Spleen (tissue), 11 donors: ENCODE data around the gene ABCA7. TPM values are rescaled to one million over a fixed set of nuclear protein-coding genes. Genes with fewer than 3 reads are reported as not detected.

Experiments
- DNase-seq: peaks from one replicate; pipeline ENCODE4 v3.0.0-alpha.2; 2020
- H3K27ac ChIP-seq, 8 donors: fragments of 200-600 bp; sonication (generic) in 7 of 8; 1 replicate in 4 of 8; 2 replicates in 4 of 8; pipeline versions ENCODE4 v1.5.0 to v1.8.0; 2016 to 2021; ENCODE audit warnings: inconsistent platforms in 4 of 8, mild to moderate bottlenecking in 4 of 8, moderate library complexity in 1 of 8
- H3K27me3 ChIP-seq, 7 donors: fragments of 200-600 bp; sonication (generic) in 6 of 7; replicated peaks in 1 of 7; 1 replicate in 4 of 7; 2 replicates in 3 of 7; pipeline versions ENCODE4 v1.5.0 to v1.8.0; 2016 to 2021; ENCODE audit warnings: inconsistent platforms in 3 of 7, mild to moderate bottlenecking in 1 of 7
- H3K36me3 ChIP-seq, 6 donors: fragments of 200-600 bp; sonication (generic) in 5 of 6; 1 replicate in 4 of 6; 2 replicates in 2 of 6; pipeline versions ENCODE4 v1.5.0 to v1.8.0; 2016 to 2021; ENCODE audit warnings: inconsistent platforms in 2 of 6
- H3K4me1 ChIP-seq, 6 donors: fragments of 200-600 bp; sonication (generic) in 5 of 6; 1 replicate in 3 of 6; 2 replicates in 3 of 6; pipeline versions ENCODE4 v1.5.0 to v1.8.0; 2016 to 2021; ENCODE audit warnings: inconsistent platforms in 3 of 6
- H3K4me3 ChIP-seq, 8 donors: fragments of 200-600 bp; sonication (generic) in 7 of 8; 1 replicate in 4 of 8; 2 replicates in 4 of 8; pipeline versions ENCODE4 v1.5.0 to v1.8.0; 2016 to 2021; ENCODE audit warnings: inconsistent platforms in 4 of 8, mild to moderate bottlenecking in 4 of 8, moderate library complexity in 2 of 8
- H3K9me3 ChIP-seq, 8 donors: fragments of 200-600 bp; sonication (generic) in 7 of 8; 1 replicate in 4 of 8; 2 replicates in 4 of 8; pipeline versions ENCODE4 v1.5.0 to v1.8.0; 2016 to 2021; ENCODE audit warnings: inconsistent platforms in 4 of 8
- POLR2A ChIP-seq, 3 donors: fragments of 450-650 bp; IDR thresholded peaks; one replicate each; pipeline ENCODE4 v1.5.1; 2017; ENCODE audit warnings: antibody characterized with exemption in 3 of 3, mild to moderate bottlenecking in 1 of 3
- POLR2AphosphoS5 ChIP-seq, 3 donors: sonication (generic); formaldehyde crosslinking; IDR thresholded peaks; one replicate each; pipeline ENCODE4 v1.5.1; 2017; ENCODE audit warnings: antibody characterized with exemption in 3 of 3
- WGBS, 5 donors: extraction: QIAGEN DNeasy Blood & Tissue Kit in 3 of 5; methylation state at CpG; one replicate each; pipeline versions ENCODE4 v1.1.5 to v1.1.7; 2013 to 2018; 5-methylcytosine and 5-hydroxymethylcytosine counted together
- intact Hi-C: fragments of 100-400 bp; cut with DNase I; formaldehyde crosslinking; loops from one replicate; pipeline ENCODE4 v1.15.0; 2023; ENCODE audit warnings: low total_unique reads
- polyA plus RNA-seq, 3 donors: library from polyadenylated mRNA; stranded (reverse); fragments of 200-250 nt; gene quantifications; one replicate each; pipeline ENCODE4 v1.2.1, GENCODE V29; 2013
- total RNA-seq, 7 donors: library from RNA; depleted of rRNA in 3 of 7; stranded (reverse); fragments of >200 nt in 3 of 7; fragmentation: NEBNext Ultra II Directional in 4 of 7; extraction: Animal tissue kit (Norgen Biotek cat#: 25700) in 4 of 7; gene quantifications; one replicate each; pipeline versions ENCODE4 v1.1.0 to v1.2.1, GENCODE V29; 2016 to 2021
- TF ChIP-seq, protein P1 (sequence below), 11 experiments: fragments of 200-600 bp in 7 of 11; fragments of 450-650 bp in 4 of 11; sonication (generic) in 4 of 11; IDR thresholded peaks in 8 of 11; conservative IDR thresholded peaks in 3 of 11; 1 replicate in 7 of 11; 2 replicates in 4 of 11; pipeline versions ENCODE4 v1.4.0 to v1.8.0; 2016 to 2021; ENCODE audit warnings: antibody characterized with exemption in 11 of 11, inconsistent platforms in 4 of 11, mild to moderate bottlenecking in 1 of 11
- donor health status: healthy with polysubstance abuse.
- donor health status: DM: no; HTN: no; CAD: no; lungs with moderate emphysema.
- donor health status: DM: no; HTN: no; CAD: no.
- donor health status: Bipolar disorder and iron deficiency.
- donor health status: healthy.
- donor health status: DM: no; HTN: no; CAD: no.
- donor health status: DM: yes; HTN: yes; CAD: no.

ABCA7 gene
- total and polyA plus RNA-seq, 10 donors = 64.6 to 197 (median 102) TPM

DNA sequence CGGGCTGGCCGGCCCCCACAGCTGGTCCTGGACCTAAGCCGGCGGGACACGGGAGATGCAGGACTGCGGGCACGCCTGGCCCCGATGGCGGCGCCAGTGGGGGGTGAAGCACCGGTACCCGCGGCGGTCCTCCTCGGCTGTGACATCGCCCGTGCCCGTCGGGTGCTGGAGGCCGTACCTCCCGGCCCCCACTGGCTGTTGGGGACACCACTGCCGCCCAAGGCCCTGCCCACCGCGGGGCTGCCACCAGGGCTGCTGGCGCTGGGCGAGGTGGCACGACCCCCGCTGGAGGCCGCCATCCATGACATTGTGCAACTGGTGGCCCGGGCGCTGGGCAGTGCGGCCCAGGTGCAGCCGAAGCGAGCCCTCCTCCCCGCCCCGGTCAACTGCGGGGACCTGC, 36.6 kb upstream of the ABCA7 start:
- Histone ChIP-seq H3K27ac (no peak overlapping the region), H3K27me3 (peaks cover 0 to 65% (median 40%) of the 10 kb centered on the region in 7 donors), H3K9me3 (no peaks in the 10 kb centered on the region), H3K4me1 (peaks cover 10 to 22% (median 20%) of the 10 kb centered on the region in 6 donors), H3K36me3 (peaks cover 0 to 14% (median 2%) of the 10 kb centered on the region in 6 donors), H3K4me3 (no peak overlapping the region)
- TF ChIP-seq POLR2A (IDR thresholded peaks at IDR 0.05) = no peak
- peak in 2 of 3 donors; percentile 4 to 30 for TF ChIP-seq POLR2AphosphoS5 (IDR thresholded peaks at IDR 0.05)
- DNase-seq = no peak
- 83 to 93% (median 84%) methylated on average over 9 to 37 of the region's 37 CpGs for WGBS, 5 donors
- intact Hi-C loops = no loop called here

DNA sequence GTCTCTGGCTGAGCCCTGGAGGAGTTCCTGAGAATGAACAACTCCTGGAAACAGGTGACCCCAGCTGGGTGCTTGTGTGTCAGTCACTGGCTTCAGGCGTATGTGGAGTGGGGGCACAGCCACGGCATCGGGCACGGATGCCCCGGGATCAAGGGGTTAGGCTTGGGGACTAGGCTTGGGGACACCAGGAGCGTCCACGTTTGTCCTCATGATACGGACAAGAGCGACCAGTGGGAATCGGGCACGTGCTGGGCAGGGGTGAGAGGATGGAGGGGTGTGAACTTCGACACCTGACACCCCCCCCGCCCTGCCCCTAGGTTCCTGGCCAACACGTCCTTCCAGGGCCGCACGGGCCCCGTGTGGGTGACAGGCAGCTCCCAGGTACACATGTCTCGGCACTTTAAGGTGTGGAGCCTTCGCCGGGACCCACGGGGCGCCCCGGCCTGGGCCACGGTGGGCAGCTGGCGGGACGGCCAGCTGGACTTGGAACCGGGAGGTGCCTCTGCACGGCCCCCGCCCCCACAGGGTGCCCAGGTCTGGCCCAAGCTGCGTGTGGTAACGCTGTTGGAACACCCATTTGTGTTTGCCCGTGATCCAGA, 35.6 kb upstream of the ABCA7 start:
- H3K27ac ChIP-seq = no peak overlapping the region
- no peaks in the 10 kb centered on the region for H3K9me3 ChIP-seq
- peaks cover 0 to 24% (median 10%) of the 10 kb centered on the region in 6 donors for H3K36me3 ChIP-seq
- TF ChIP-seq POLR2A (IDR thresholded peaks at IDR 0.05) = no peak
- TF ChIP-seq, protein P1, sequence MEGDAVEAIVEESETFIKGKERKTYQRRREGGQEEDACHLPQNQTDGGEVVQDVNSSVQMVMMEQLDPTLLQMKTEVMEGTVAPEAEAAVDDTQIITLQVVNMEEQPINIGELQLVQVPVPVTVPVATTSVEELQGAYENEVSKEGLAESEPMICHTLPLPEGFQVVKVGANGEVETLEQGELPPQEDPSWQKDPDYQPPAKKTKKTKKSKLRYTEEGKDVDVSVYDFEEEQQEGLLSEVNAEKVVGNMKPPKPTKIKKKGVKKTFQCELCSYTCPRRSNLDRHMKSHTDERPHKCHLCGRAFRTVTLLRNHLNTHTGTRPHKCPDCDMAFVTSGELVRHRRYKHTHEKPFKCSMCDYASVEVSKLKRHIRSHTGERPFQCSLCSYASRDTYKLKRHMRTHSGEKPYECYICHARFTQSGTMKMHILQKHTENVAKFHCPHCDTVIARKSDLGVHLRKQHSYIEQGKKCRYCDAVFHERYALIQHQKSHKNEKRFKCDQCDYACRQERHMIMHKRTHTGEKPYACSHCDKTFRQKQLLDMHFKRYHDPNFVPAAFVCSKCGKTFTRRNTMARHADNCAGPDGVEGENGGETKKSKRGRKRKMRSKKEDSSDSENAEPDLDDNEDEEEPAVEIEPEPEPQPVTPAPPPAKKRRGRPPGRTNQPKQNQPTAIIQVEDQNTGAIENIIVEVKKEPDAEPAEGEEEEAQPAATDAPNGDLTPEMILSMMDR (IDR thresholded peaks at IDR 0.05 in 8 of 11, conservative IDR thresholded peaks at IDR 0.05 in 3 of 11) = no peak
- no peak for TF ChIP-seq POLR2AphosphoS5 (IDR thresholded peaks at IDR 0.05)
- no peak overlapping the region for H3K4me3 ChIP-seq
- intact Hi-C loops = no loop called here
- H3K27me3 ChIP-seq = peaks cover 0 to 55% (median 31%) of the 10 kb centered on the region in 7 donors
- no peak for DNase-seq
- peaks cover 10 to 30% (median 20%) of the 10 kb centered on the region in 6 donors for H3K4me1 ChIP-seq
- WGBS, 5 donors = 71 to 74% (median 73%) methylated on average over 26 to 32 of the region's 32 CpGs

DNA sequence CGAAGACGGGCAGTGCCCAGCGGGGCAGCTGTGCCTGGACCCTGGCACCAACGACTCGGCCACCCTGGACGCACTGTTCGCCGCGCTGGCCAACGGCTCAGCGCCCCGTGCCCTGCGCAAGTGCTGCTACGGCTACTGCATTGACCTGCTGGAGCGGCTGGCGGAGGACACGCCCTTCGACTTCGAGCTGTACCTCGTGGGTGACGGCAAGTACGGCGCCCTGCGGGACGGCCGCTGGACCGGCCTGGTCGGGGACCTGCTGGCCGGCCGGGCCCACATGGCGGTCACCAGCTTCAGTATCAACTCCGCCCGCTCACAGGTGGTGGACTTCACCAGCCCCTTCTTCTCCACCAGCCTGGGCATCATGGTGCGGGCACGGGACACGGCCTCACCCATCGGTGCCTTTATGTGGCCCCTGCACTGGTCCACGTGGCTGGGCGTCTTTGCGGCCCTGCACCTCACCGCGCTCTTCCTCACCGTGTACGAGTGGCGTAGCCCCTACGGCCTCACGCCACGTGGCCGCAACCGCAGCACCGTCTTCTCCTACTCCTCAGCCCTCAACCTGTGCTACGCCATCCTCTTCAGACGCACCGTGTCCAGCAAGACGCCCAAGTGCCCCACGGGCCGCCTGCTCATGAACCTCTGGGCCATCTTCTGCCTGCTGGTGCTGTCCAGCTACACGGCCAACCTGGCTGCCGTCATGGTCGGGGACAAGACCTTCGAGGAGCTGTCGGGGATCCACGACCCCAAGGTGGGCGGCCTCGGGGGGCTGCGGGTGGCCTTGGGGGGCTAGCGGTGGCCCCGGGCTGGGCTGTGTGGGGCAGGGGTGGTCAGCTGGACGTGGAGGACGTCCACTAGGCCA, 34.9 kb upstream of the ABCA7 start:
- Histone ChIP-seq H3K27me3 (peaks cover 0 to 47% (median 24%) of the 10 kb centered on the region in 7 donors), H3K4me1 (peaks cover 10 to 34% (median 18%) of the 10 kb centered on the region in 6 donors), H3K27ac (no peak overlapping the region), H3K9me3 (no peaks in the 10 kb centered on the region), H3K4me3 (no peak overlapping the region), H3K36me3 (peaks cover 0 to 32% (median 18%) of the 10 kb centered on the region in 6 donors)
- 86 to 93% (median 90%) methylated on average over 33 to 70 of the region's 70 CpGs for WGBS, 5 donors
- intact Hi-C loops = no loop called here
- peak; percentile 48 to 75 (median 64) for TF ChIP-seq POLR2AphosphoS5 (IDR thresholded peaks at IDR 0.05)
- no peak for TF ChIP-seq POLR2A (IDR thresholded peaks at IDR 0.05)
- TF ChIP-seq, protein P1 (IDR thresholded peaks at IDR 0.05 in 8 of 11, conservative IDR thresholded peaks at IDR 0.05 in 3 of 11) = no peak
- DNase-seq = no peak

DNA sequence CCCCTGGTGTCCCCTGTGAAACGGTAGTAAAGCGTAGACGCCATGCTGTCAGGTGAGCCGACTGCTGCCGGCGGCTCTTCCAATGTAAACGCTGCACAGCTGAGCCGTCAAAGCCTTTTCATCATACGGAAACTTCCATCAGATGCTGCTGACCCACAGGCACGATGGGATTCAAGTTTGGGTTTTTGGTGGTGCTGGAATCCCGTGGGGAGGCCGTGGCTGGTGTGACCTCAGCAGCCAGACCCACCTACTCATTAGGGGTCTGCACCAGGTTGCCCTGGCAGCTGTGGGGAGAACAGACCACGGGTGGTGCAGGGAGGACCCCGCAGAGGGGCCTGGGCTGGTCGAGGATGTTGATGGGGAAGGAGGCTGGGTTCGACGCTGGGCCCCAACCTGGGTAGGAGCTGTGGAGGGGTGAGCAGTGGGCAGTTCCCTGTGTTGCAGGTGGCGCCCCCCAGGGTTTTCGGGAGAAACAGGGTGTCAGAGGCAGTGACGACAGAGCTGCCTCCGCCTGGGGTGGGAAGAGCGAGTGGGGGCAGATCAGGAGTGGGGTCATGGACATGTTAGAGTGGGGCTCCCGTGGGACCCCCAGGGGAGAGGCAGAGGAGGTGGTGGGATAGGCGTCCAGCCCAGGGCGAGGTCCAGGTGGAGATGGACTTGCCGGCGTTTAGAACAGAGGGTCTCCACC, 33.1 kb upstream of the ABCA7 start:
- intact Hi-C loops = no loop called here
- DNase-seq = no peak
- Histone ChIP-seq H3K4me1 (peaks cover 0 to 23% (median 3%) of the 10 kb centered on the region in 6 donors), H3K27ac (no peak overlapping the region), H3K27me3 (peaks cover 0 to 29% (median 7%) of the 10 kb centered on the region in 7 donors), H3K9me3 (no peaks in the 10 kb centered on the region), H3K36me3 (peaks cover under 1 to 50% (median 36%) of the 10 kb centered on the region in 6 donors), H3K4me3 (no peak overlapping the region)
- 74 to 88% (median 82%) methylated on average over 16 to 27 of the region's 27 CpGs for whole genome bisulfite sequencing, 5 donors
- TF ChIP-seq POLR2AphosphoS5 (IDR thresholded peaks at IDR 0.05) (peak in 1 of 3 donors; percentile 10), POLR2A (IDR thresholded peaks at IDR 0.05) (no peak)
- TF ChIP-seq, protein P1 (IDR thresholded peaks at IDR 0.05 in 8 of 11, conservative IDR thresholded peaks at IDR 0.05 in 3 of 11) = no peak
